Adrenal gland (tissue), 12 donors: ENCODE measurements around the gene SCYGR6. TPM values are rescaled to one million over a fixed set of nuclear protein-coding genes. Genes with fewer than 3 reads are reported as not detected.

Experiments used
- DNase-seq, 7 donors: peaks; one replicate each; pipeline ENCODE4 v3.0.0-alpha.2; 2019 to 2020
- H3K27ac ChIP-seq, 5 donors: fragments of 200-600 bp; sonication (generic) in 4 of 5; 1 replicate in 3 of 5; 2 replicates in 2 of 5; pipeline versions ENCODE4 v1.5.1 to v1.8.0; 2016 to 2020; ENCODE audit warnings: mild to moderate bottlenecking in 1 of 5
- H3K27me3 ChIP-seq: fragments of 200-600 bp; 2 replicates; pipeline ENCODE4 v1.8.0; 2021
- H3K36me3 ChIP-seq, 2 donors: fragments of 200-600 bp; replicated peaks in 1 of 2; 1 replicate in 1 of 2; 2 replicates in 1 of 2; pipeline versions ENCODE4 v1.5.1 to v1.8.0; 2018 to 2022
- H3K4me1 ChIP-seq, 2 donors: fragments of 200-600 bp; replicated peaks in 1 of 2; 1 replicate in 1 of 2; 2 replicates in 1 of 2; pipeline versions ENCODE4 v1.5.1 to v1.8.0; 2018 to 2021
- H3K4me3 ChIP-seq, 4 donors: fragments of 200-600 bp; sonication (generic) in 3 of 4; one replicate each; pipeline ENCODE4 v1.5.1; 2016 to 2018
- H3K9me3 ChIP-seq, 3 donors: fragments of 200-600 bp; sonication (generic) in 1 of 3; replicated peaks in 1 of 3; 1 replicate in 2 of 3; 2 replicates in 1 of 3; pipeline versions ENCODE4 v1.5.1 to v1.8.0; 2016 to 2021
- CTCF ChIP-seq, 6 experiments: fragments of 450-650 bp in 4 of 6; fragments of 200-600 bp in 2 of 6; sonication (generic) in 1 of 6; IDR thresholded peaks; 1 replicate in 5 of 6; 2 replicates in 1 of 6; pipeline versions ENCODE4 v1.5.1 to v1.8.0; 2016 to 2021; ENCODE audit warnings: antibody characterized with exemption in 6 of 6, mild to moderate bottlenecking in 2 of 6, moderate library complexity in 1 of 6
- POLR2A ChIP-seq, 2 donors: fragments of 450-650 bp; IDR thresholded peaks; one replicate each; pipeline ENCODE4 v1.6.1; 2017; ENCODE audit warnings: antibody characterized with exemption in 2 of 2, mild to moderate bottlenecking in 2 of 2, moderate library complexity in 1 of 2
- WGBS, 4 donors: extraction: QIAGEN DNeasy Blood & Tissue Kit in 2 of 4; methylation state at CpG; one replicate each; pipeline versions ENCODE4 v1.1.5 to v1.1.7; 2013 to 2017; 5-methylcytosine and 5-hydroxymethylcytosine counted together
- intact Hi-C, 2 donors: fragments of 100-400 bp; cut with DNase I; formaldehyde crosslinking; loops; one replicate each; pipeline versions ENCODE4 v1.14.1 to v1.15.0; 2022 to 2023
- polyA plus RNA-seq, 3 donors: library from polyadenylated mRNA; stranded (reverse); fragments of 200-250 nt in 2 of 3; fragments of 350-450 nt in 1 of 3; fragmentation: Illumina TruSeq in 1 of 3; extraction: RNeasy Lipid Tissue Mini Kit (QIAGEN cat#74804) in 1 of 3; gene quantifications; one replicate each; pipeline ENCODE4 v1.2.3, GENCODE V29; 2013 to 2014
- total RNA-seq, 9 donors: library from RNA; depleted of rRNA in 4 of 9; stranded (reverse); fragments of >200 nt in 4 of 9; fragments of 120-200 nt in 1 of 9; fragmentation: NEBNext Ultra II Directional in 1 of 9; extraction: Animal tissue kit (Norgen Biotek cat#: 25700) in 1 of 9; gene quantifications; one replicate each; pipeline versions ENCODE4 v1.1.0 to v1.2.4, GENCODE V29; 2013 to 2023
- donor health status: healthy with polysubstance abuse.
- donor health status: Bipolar disorder and iron deficiency.
- donor health status: DM: yes; HTN: yes; CAD: no.
- donor health status: DM: no; HTN: no; CAD: no.
- donor health status: DM: no; HTN: no; CAD: no.
- donor health status: DM: yes; HTN: yes; CAD: no.

The SCYGR6 gene
- total and polyA plus RNA-seq, 12 donors = not detected

GRCh38 chr2:227701556-227701955, 23.0 kb downstream of the SCYGR6 start:
- H3K27me3 ChIP-seq = no peaks in the 10 kb centered on the region
- H3K36me3 ChIP-seq = no peaks in the 10 kb centered on the region
- H3K4me1 ChIP-seq = no peaks in the 10 kb centered on the region
- no peak for TF ChIP-seq CTCF (IDR thresholded peaks at IDR 0.05)
- TF ChIP-seq POLR2A (IDR thresholded peaks at IDR 0.05) = no peak
- no peak for DNase-seq
- WGBS, 4 donors = 78 to 94% (median 91%) methylated on average over 3 of the region's 3 CpGs
- H3K27ac ChIP-seq = no peak overlapping the region
- H3K4me3 ChIP-seq = no peak overlapping the region
- no peaks in the 10 kb centered on the region for H3K9me3 ChIP-seq
- intact Hi-C loops = no loop called here

DNA sequence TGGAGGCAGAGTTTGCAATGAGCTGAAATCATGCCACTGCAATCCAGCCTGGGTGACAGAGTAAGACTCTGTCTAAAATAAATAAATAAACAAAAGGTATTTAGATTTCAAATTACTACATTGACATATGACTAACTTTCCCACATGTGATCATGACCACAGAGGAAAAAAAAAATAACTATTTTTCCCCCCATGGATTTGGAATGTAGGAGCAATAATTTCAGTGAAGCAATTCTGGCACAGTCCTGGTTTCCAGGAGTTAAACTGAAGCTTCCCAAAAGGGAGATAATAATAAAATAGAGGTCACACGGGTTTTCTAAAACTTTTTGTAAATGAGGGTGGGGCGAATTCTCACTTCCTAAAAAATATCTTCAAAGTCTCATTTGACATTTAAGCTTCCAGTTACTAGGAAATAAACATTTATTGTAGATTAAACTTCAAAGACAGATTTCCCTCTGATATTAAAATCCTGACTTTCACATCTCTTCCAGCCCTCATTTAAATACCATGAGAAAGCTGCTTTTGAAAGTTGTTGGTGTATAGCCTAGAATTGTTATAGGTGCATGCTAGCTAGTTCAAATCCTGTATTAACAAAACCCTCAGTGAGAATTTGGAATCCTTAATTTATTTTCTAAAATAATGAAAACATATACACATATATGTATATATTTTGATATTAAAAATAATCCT, 27.4 kb downstream of the SCYGR6 start:
- no peak overlapping the region for H3K4me3 ChIP-seq
- no peaks in the 10 kb centered on the region for H3K9me3 ChIP-seq
- no peaks in the 10 kb centered on the region for H3K27me3 ChIP-seq
- TF ChIP-seq CTCF (IDR thresholded peaks at IDR 0.05) (no peak), POLR2A (IDR thresholded peaks at IDR 0.05) (no peak)
- no peaks in the 10 kb centered on the region for H3K4me1 ChIP-seq
- 24 to 35% (median 31%) methylated on average over 2 of the region's 2 CpGs for WGBS, 4 donors
- DNase-seq = no peak
- intact Hi-C loops = no loop called here
- no peak overlapping the region for H3K27ac ChIP-seq
- no peaks in the 10 kb centered on the region for H3K36me3 ChIP-seq

DNA sequence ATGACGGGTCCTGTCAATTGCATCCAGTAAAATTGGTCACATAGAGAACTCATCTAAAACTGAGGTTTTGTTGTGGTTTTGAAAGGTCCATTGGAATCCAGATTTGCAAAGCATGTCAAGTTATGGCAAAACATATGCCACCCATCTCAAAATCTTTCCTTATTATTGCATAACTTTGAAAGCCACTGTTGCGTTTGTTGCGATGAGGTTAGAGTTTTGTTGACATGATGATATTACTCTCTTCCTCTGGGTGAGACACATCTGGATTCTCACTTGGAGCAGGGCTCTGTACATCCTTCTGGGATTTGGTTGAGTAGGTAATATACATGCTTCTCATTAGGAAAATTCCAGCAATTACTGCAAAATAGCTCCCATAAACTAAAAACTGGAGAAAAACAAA, 37.4 kb downstream of the SCYGR6 start:
- Histone ChIP-seq H3K27me3 (no peaks in the 10 kb centered on the region), H3K9me3 (no peaks in the 10 kb centered on the region), H3K36me3 (no peaks in the 10 kb centered on the region), H3K27ac (no peak overlapping the region), H3K4me3 (no peak overlapping the region), H3K4me1 (no peaks in the 10 kb centered on the region)
- WGBS, 4 donors = 84 to 91% (median 88%) methylated on average over 3 of the region's 3 CpGs
- TF ChIP-seq CTCF (IDR thresholded peaks at IDR 0.05) (no peak), POLR2A (IDR thresholded peaks at IDR 0.05) (no peak)
- intact Hi-C loops = no loop called here
- DNase-seq = no peak

DNA sequence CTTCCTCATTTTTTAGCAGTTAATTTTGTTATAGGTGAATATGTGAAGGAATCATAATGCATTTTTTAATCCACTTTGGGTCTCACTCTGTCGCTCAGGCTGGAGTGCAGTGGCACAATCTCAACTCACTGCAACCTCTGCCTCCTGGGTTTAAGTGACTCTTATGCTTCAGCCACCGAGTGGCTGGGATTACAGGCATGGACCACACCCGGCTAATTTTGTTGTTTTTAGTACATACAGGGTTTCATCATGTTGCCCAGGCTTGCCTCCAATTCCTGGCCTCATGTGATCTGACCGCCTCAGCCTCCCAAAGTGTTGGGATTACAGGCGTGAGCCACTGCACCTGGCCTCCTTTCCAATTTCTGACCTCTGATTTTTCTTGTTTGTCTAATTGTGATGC, 40.3 kb downstream of the SCYGR6 start:
- intact Hi-C loops = no loop called here
- no peak overlapping the region for H3K4me3 ChIP-seq
- no peaks in the 10 kb centered on the region for H3K27me3 ChIP-seq
- no peak for DNase-seq
- TF ChIP-seq CTCF (IDR thresholded peaks at IDR 0.05) = no peak
- TF ChIP-seq POLR2A (IDR thresholded peaks at IDR 0.05) = no peak
- H3K27ac ChIP-seq = no peak overlapping the region
- no peaks in the 10 kb centered on the region for H3K4me1 ChIP-seq
- no peaks in the 10 kb centered on the region for H3K9me3 ChIP-seq
- 80 to 88% (median 83%) methylated on average over 5 of the region's 5 CpGs for WGBS, 4 donors
- H3K36me3 ChIP-seq = no peaks in the 10 kb centered on the region
